SK-N-SH (cell line): ENCODE results near the gene CCDC192. TPM values are rescaled to one million over a fixed set of nuclear protein-coding genes. Genes with fewer than 3 reads are reported as not detected.

Experiments used
- CTCF ChIA-PET: fragments of 300-600, 350-600 bp; formaldehyde crosslinking; extraction: SDS; loops from one replicate; lab custom pipeline; 2021; lab: Yijun Ruan, JAX
- POLR2A ChIA-PET: fragments of 350-600 bp; sonication (Branson Sonifier 250); formaldehyde crosslinking; extraction: SDS; loops from one replicate; lab custom pipeline; 2020; ENCODE audit warnings: antibody characterized with exemption, inconsistent platforms; lab: Yijun Ruan, JAX
- DNase-seq: peaks from one replicate; pipeline ENCODE4 v3.0.0; 2012
- H2AFZ ChIP-seq: fragments of 200-600 bp; sonication (generic); 2 replicates; pipeline ENCODE4 v1.8.1; 2016; ENCODE audit warnings: antibody characterized with exemption, mild to moderate bottlenecking, low read depth
- H3F3A ChIP-seq: fragments of 200-600 bp; sonication (generic); replicated peaks from 2 replicates; pipeline ENCODE3; 2016; ENCODE audit warnings: antibody characterized with exemption, mild to moderate bottlenecking; ENCODE audit not compliant: insufficient read depth
- H3K27ac ChIP-seq, 2 experiments: fragments of 200-500 bp in 1 of 2; fragments of 200-600 bp in 1 of 2; sonication (Bioruptor generic) in 1 of 2; sonication (generic), shearing (Covaris generic) in 1 of 2; 2 replicates each; pipeline versions ENCODE4 v1.5.1 to v1.6.1; 2014 to 2016; ENCODE audit warnings: low read depth in 2 of 2, inconsistent platforms in 1 of 2, low read length in 1 of 2, mild to moderate bottlenecking in 1 of 2, mixed read lengths in 1 of 2
- H3K27me3 ChIP-seq: fragments of 200-600 bp; sonication (generic), shearing (Covaris generic); 2 replicates; pipeline ENCODE4 v1.6.1; 2016; ENCODE audit warnings: mixed run types; ENCODE audit not compliant: insufficient read depth
- H3K36me3 ChIP-seq, 2 experiments: fragments of 200-500 bp in 1 of 2; fragments of 200-600 bp in 1 of 2; sonication (Bioruptor generic) in 1 of 2; sonication (generic) in 1 of 2; replicated peaks in 1 of 2; 2 replicates each; pipeline versions ENCODE3 to v1.5.1; 2014 to 2016; ENCODE audit warnings: low read length in 1 of 2, mild to moderate bottlenecking in 1 of 2; ENCODE audit not compliant: insufficient read depth in 2 of 2, control insufficient read depth in 1 of 2
- H3K4me1 ChIP-seq, 2 experiments: fragments of 200-500 bp in 1 of 2; fragments of 200-600 bp in 1 of 2; sonication (Bioruptor generic) in 1 of 2; sonication (generic), shearing (Covaris generic) in 1 of 2; 2 replicates each; pipeline versions ENCODE4 v1.5.1 to v1.6.1; 2014 to 2016; ENCODE audit warnings: low read depth in 1 of 2, low read length in 1 of 2, mixed run types in 1 of 2; ENCODE audit not compliant: insufficient read depth in 2 of 2, control insufficient read depth in 1 of 2
- H3K4me2 ChIP-seq: fragments of 200-600 bp; sonication (generic), shearing (Covaris generic); 2 replicates; pipeline ENCODE4 v1.6.1; 2017; ENCODE audit warnings: mixed run types
- H3K4me3 ChIP-seq, 2 experiments: fragments of 200-500 bp in 1 of 2; fragments of 200-600 bp in 1 of 2; sonication (Bioruptor generic) in 1 of 2; sonication (generic), shearing (Covaris generic) in 1 of 2; 2 replicates each; pipeline versions ENCODE4 v1.5.1 to v1.8.1; 2014 to 2016; ENCODE audit warnings: low read depth in 2 of 2, inconsistent platforms in 1 of 2, low read length in 1 of 2, mild to moderate bottlenecking in 1 of 2, mixed read lengths in 1 of 2, moderate library complexity in 1 of 2
- H3K79me2 ChIP-seq: fragments of 200-600 bp; sonication (generic); 2 replicates; pipeline ENCODE4 v1.8.1; 2017; ENCODE audit warnings: mild to moderate bottlenecking; ENCODE audit not compliant: insufficient read depth
- H3K9ac ChIP-seq: fragments of 200-600 bp; sonication (generic); 2 replicates; pipeline ENCODE4 v1.6.1; 2017; ENCODE audit warnings: mixed run types
- H3K9me2 ChIP-seq: fragments of 200-600 bp; sonication (generic); 2 replicates; pipeline ENCODE4 v1.6.1; 2017; ENCODE audit warnings: mixed run types
- H3K9me3 ChIP-seq: fragments of 200-600 bp; sonication (generic); 2 replicates; pipeline ENCODE4 v1.6.1; 2017; ENCODE audit warnings: mixed run types, mild to moderate bottlenecking, moderate library complexity
- H4K20me1 ChIP-seq: fragments of 200-600 bp; sonication (generic); 2 replicates; pipeline ENCODE4 v1.6.1; 2017; ENCODE audit warnings: mild to moderate bottlenecking, mixed run types; ENCODE audit not compliant: insufficient read depth
- CHD2 ChIP-seq: fragments of 150-350 bp; IDR thresholded peaks from 2 replicates; pipeline ENCODE4 v1.6.1; 2018; ENCODE audit warnings: low read length; ENCODE audit not compliant: partially characterized antibody
- ELF1 ChIP-seq: IDR thresholded peaks from 2 replicates; pipeline ENCODE4 v1.4.0; 2012
- FOSL2 ChIP-seq: IDR thresholded peaks from 2 replicates; pipeline ENCODE4 v1.4.0; 2012; ENCODE audit warnings: low read depth, mild to moderate bottlenecking, moderate library complexity, borderline replicate concordance
- GABPA ChIP-seq: IDR thresholded peaks from 2 replicates; pipeline ENCODE4 v1.4.0; 2012; ENCODE audit warnings: low read depth, mild to moderate bottlenecking
- JUND ChIP-seq: IDR thresholded peaks from 2 replicates; pipeline ENCODE4 v1.4.0; 2012
- MEF2A ChIP-seq: IDR thresholded peaks from 2 replicates; pipeline ENCODE4 v1.4.0; 2012; ENCODE audit warnings: low read depth, borderline replicate concordance
- MXI1 ChIP-seq: IDR thresholded peaks from 2 replicates; pipeline ENCODE4 v1.6.1; 2012; ENCODE audit warnings: mild to moderate bottlenecking, low read depth, low read length, improper control_type of control experiment
- NRF1 ChIP-seq: IDR thresholded peaks from 2 replicates; pipeline ENCODE4 v1.6.1; 2012; ENCODE audit warnings: low read depth, mild to moderate bottlenecking, low read length
- PBX3 ChIP-seq: IDR thresholded peaks from 2 replicates; pipeline ENCODE4; 2012
- RXRA ChIP-seq: IDR thresholded peaks from 2 replicates; pipeline ENCODE4 v1.4.0; 2012; ENCODE audit warnings: low read depth, mild to moderate bottlenecking, borderline replicate concordance
- SMC3 ChIP-seq: IDR thresholded peaks from 2 replicates; pipeline ENCODE4 v1.6.1; 2012; ENCODE audit warnings: low read depth, low read length, improper control_type of control experiment
- TAF1 ChIP-seq: IDR thresholded peaks from 2 replicates; pipeline ENCODE4 v1.6.1; 2012; ENCODE audit warnings: low read depth, mild to moderate bottlenecking, low read length, moderate library complexity, borderline replicate concordance
- TCF12 ChIP-seq: IDR thresholded peaks from 2 replicates; pipeline ENCODE4 v1.4.0; 2012
- TEAD4 ChIP-seq: IDR thresholded peaks from 2 replicates; pipeline ENCODE4 v1.4.0; 2012; ENCODE audit warnings: mild to moderate bottlenecking, borderline replicate concordance; ENCODE audit not compliant: insufficient read depth
- USF1 ChIP-seq: IDR thresholded peaks from 2 replicates; pipeline ENCODE4 v1.4.0; 2012; ENCODE audit warnings: low read depth, borderline replicate concordance
- USF2 ChIP-seq: fragments of 150-350 bp; IDR thresholded peaks from 2 replicates; pipeline ENCODE4 v1.6.1; 2017; ENCODE audit warnings: antibody characterized with exemption, low read length, low read depth, borderline replicate concordance
- ZBTB33 ChIP-seq: IDR thresholded peaks from 2 replicates; pipeline ENCODE4 v1.4.0; 2012; ENCODE audit warnings: low read depth, borderline replicate concordance
- WGBS: methylation state at CpG from one replicate; pipeline ENCODE4 v1.1.6; 2017; ENCODE audit warnings: low lambda C conversion rate; 5-methylcytosine and 5-hydroxymethylcytosine counted together
- polyA plus RNA-seq, 3 experiments: library from polyadenylated mRNA; depleted of rRNA; stranded (reverse); fragments of >200 nt; gene quantifications; 2 replicates each; pipeline ENCODE4 v1.2.3, GENCODE V29; 2012

The CCDC192 gene
- polyA plus RNA-seq, 1 of the 3 experiments (the other 2 are of a cell fraction), result not detected

- no peak overlapping the region for H2AFZ ChIP-seq
- H3K9ac ChIP-seq, result no peak overlapping the region
- H3F3A ChIP-seq, result peaks cover 10% of the 10 kb centered on the region
- no peak for DNase-seq
- H3K79me2 ChIP-seq, result no peaks in the 10 kb centered on the region
- no peak overlapping the region for H3K27ac ChIP-seq
- CTCF ChIA-PET, result no interaction called here
- no peaks in the 10 kb centered on the region for H4K20me1 ChIP-seq
- no peaks in the 10 kb centered on the region for H3K27me3 ChIP-seq
- H3K9me2 ChIP-seq, result no peaks in the 10 kb centered on the region
- no peak overlapping the region for H3K4me3 ChIP-seq
- no peak overlapping the region for H3K4me2 ChIP-seq
- no peaks in the 10 kb centered on the region for H3K36me3 ChIP-seq
- no peak for TF ChIP-seq USF1
- no peak for TF ChIP-seq TAF1
- TF ChIP-seq USF2, result no peak
- no peak for TF ChIP-seq ELF1
- TF ChIP-seq ZBTB33, result no peak
- TF ChIP-seq JUND, result no peak
- TF ChIP-seq MEF2A, result no peak
- no peak for TF ChIP-seq PBX3
- no peak for TF ChIP-seq NRF1
- TF ChIP-seq GABPA, result no peak
- no peaks in the 10 kb centered on the region for H3K9me3 ChIP-seq
- POLR2A ChIA-PET, result no interaction called here
- peaks cover 0 to 16% of the 10 kb centered on the region in 2 experiments for H3K4me1 ChIP-seq
These were observed 58.7 kb downstream of the CCDC192 start for GRCh38 chr5:127761869-127762268.

GRCh38 chr5:127762412-127762811, 59.2 kb downstream of the CCDC192 start:
- Histone ChIP-seq H3K9me3 (no peaks in the 10 kb centered on the region), H3K79me2 (no peaks in the 10 kb centered on the region), H4K20me1 (no peaks in the 10 kb centered on the region), H3K27ac (no peak overlapping the region), H3F3A (peaks cover 4% of the 10 kb centered on the region), H3K4me1 (peaks cover 0 to 16% of the 10 kb centered on the region in 2 experiments), H3K9ac (no peak overlapping the region), H3K4me2 (no peak overlapping the region), H3K9me2 (no peaks in the 10 kb centered on the region), H3K36me3 (no peaks in the 10 kb centered on the region), H2AFZ (no peak overlapping the region), H3K4me3 (no peak overlapping the region), H3K27me3 (no peaks in the 10 kb centered on the region)
- ChIA-PET POLR2A (no interaction called here), CTCF (no interaction called here)
- TF ChIP-seq ELF1 (no peak), TCF12 (no peak), NRF1 (no peak), TEAD4 (no peak), ZBTB33 (no peak), CHD2 (no peak), FOSL2 (no peak), SMC3 (no peak), MXI1 (no peak), RXRA (no peak)
- no peak for DNase-seq
- WGBS, result 72% methylated on average over 3 of the region's 3 CpGs
